Neuronal stem cell (in vitro differentiated cells): Measurements from ENCODE around the gene DAB2.
"Not testable (repeated sequence)": the region's sequence is repeated elsewhere in the genome, so short reads cannot be mapped to it uniquely, and the experiment has no call there.

Experiments used
- DNase-seq: peaks from one replicate; pipeline ENCODE4 v3.0.0-alpha.2; 2013; ENCODE audit warnings: low spot score
- H2AFZ ChIP-seq: one replicate; pipeline ENCODE4 v1.6.1; 2013; ENCODE audit warnings: mild to moderate bottlenecking, low read length, inconsistent platforms
- H2AK5ac ChIP-seq: 2 replicates; pipeline ENCODE4 v1.6.1; 2013; ENCODE audit warnings: low read depth, mild to moderate bottlenecking, inconsistent platforms, low read length, moderate library complexity, mixed read lengths
- H2BK120ac ChIP-seq: 2 replicates; pipeline ENCODE4 v1.6.1; 2013; ENCODE audit warnings: low read depth, mild to moderate bottlenecking, inconsistent platforms, low read length, moderate library complexity, mixed read lengths
- H2BK12ac ChIP-seq: one replicate; pipeline ENCODE4 v1.6.1; 2013; ENCODE audit warnings: low read length, inconsistent platforms
- H2BK15ac ChIP-seq: 2 replicates; pipeline ENCODE4 v1.6.1; 2013; ENCODE audit warnings: mild to moderate bottlenecking, low read length, inconsistent platforms, mixed read lengths
- H2BK5ac ChIP-seq: one replicate; pipeline ENCODE4 v1.6.1; 2013; ENCODE audit warnings: inconsistent platforms, mild to moderate bottlenecking, low read length, moderate library complexity
- H3K14ac ChIP-seq: one replicate; pipeline ENCODE4 v1.6.1; 2013; ENCODE audit warnings: low read length, inconsistent platforms
- H3K18ac ChIP-seq: 2 replicates; pipeline ENCODE4 v1.6.1; 2013; ENCODE audit warnings: low read length, inconsistent platforms
- H3K23ac ChIP-seq: 2 replicates; pipeline ENCODE4 v1.6.1; 2013; ENCODE audit warnings: low read depth, mild to moderate bottlenecking, mixed read lengths, low read length, inconsistent platforms; ENCODE audit not compliant: poor library complexity
- H3K27ac ChIP-seq: replicated peaks from 3 replicates; pipeline ENCODE4 v1.5.1; 2013; ENCODE audit warnings: low read length, inconsistent platforms
- H3K27me3 ChIP-seq, 3 experiments: 2 replicates each; pipeline ENCODE4 v1.6.1; 2013; ENCODE audit warnings: low read length in 3 of 3, mild to moderate bottlenecking in 2 of 3, inconsistent platforms in 1 of 3, low read depth in 1 of 3, mixed read lengths in 1 of 3, moderate library complexity in 1 of 3; ENCODE audit not compliant: control insufficient read depth in 3 of 3, insufficient read depth in 3 of 3
- H3K36me3 ChIP-seq, 2 donors: replicated peaks in 1 of 2; 2 replicates each; pipeline ENCODE4 v1.6.1; 2013; ENCODE audit warnings: low read length in 2 of 2; ENCODE audit not compliant: control insufficient read depth in 2 of 2, insufficient read depth in 2 of 2
- H3K4ac ChIP-seq: 2 replicates; pipeline ENCODE4 v1.6.1; 2013; ENCODE audit warnings: inconsistent platforms, mild to moderate bottlenecking, low read length, moderate library complexity
- H3K4me1 ChIP-seq, 2 donors: 1 replicate in 1 of 2; 2 replicates in 1 of 2; pipeline ENCODE4 v1.6.1; 2013; ENCODE audit warnings: low read length in 2 of 2, low read depth in 1 of 2; ENCODE audit not compliant: control insufficient read depth in 2 of 2, insufficient read depth in 1 of 2
- H3K4me2 ChIP-seq: one replicate; pipeline ENCODE4 v1.6.1; 2013; ENCODE audit warnings: mild to moderate bottlenecking, low read length, inconsistent platforms; ENCODE audit not compliant: insufficient read depth, poor library complexity, severe bottlenecking
- H3K4me3 ChIP-seq, 2 donors: 2 replicates each; pipeline ENCODE4 v1.5.1; 2013; ENCODE audit warnings: low read length in 2 of 2, mild to moderate bottlenecking in 2 of 2, inconsistent platforms in 1 of 2, moderate library complexity in 1 of 2
- H3K79me1 ChIP-seq: one replicate; pipeline ENCODE4 v1.6.1; 2013; ENCODE audit warnings: low read depth, mild to moderate bottlenecking, inconsistent platforms, low read length, moderate library complexity
- H3K9ac ChIP-seq: one replicate; pipeline ENCODE4 v1.6.1; 2013; ENCODE audit warnings: mild to moderate bottlenecking, low read depth, low read length, inconsistent platforms; ENCODE audit not compliant: poor library complexity
- H3K9me3 ChIP-seq, 2 donors: replicated peaks in 1 of 2; 2 replicates each; pipeline versions ENCODE3 to v1.6.1; 2013; ENCODE audit warnings: low read length in 2 of 2, mild to moderate bottlenecking in 2 of 2, inconsistent platforms in 1 of 2, low read depth in 1 of 2, mixed read lengths in 1 of 2, moderate library complexity in 1 of 2; ENCODE audit not compliant: control insufficient read depth in 2 of 2, insufficient read depth in 1 of 2
- H4K8ac ChIP-seq: one replicate; pipeline ENCODE4 v1.6.1; 2013; ENCODE audit warnings: low read depth, mild to moderate bottlenecking, inconsistent platforms, low read length, moderate library complexity
- H4K91ac ChIP-seq: one replicate; pipeline ENCODE4 v1.6.1; 2013; ENCODE audit warnings: low read length, low read depth, mild to moderate bottlenecking, inconsistent platforms; ENCODE audit not compliant: poor library complexity
- WGBS, 2 donors: extraction: QIAGEN DNeasy Blood & Tissue Kit; methylation state at CpG; one replicate each; pipeline ENCODE4 v1.1.7; 2013; ENCODE audit warnings: missing lambda C conversion rate in 2 of 2, mixed read lengths in 1 of 2; ENCODE audit not compliant: insufficient read length in 2 of 2, insufficient replicate concordance in 1 of 2; ENCODE audit errors: extremely low coverage in 2 of 2; 5-methylcytosine and 5-hydroxymethylcytosine counted together

The DAB2 gene

DNA sequence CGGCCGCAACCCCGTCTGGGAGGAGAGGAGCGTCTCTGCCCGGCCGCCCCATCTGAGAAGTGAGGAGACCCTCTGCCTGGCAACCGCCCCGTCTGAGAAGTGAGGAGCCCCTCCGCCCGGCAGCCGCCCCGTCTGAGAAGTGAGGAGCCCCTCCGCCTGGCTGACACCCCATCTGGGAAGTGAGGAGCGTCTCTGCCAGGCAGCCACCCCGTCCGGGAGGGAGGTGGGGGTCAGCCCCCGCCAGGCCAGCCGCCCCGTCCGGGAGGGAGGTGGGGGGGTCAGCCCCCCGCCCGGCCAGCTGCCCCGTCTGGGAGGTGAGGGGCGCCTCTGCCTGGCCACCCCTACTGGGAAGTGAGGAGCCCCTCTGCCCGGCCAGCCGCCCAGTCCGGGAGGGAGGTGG, 90.5 kb downstream of the DAB2 start:
- H2BK120ac ChIP-seq, H2BK15ac ChIP-seq, H4K91ac ChIP-seq, H3K4me3 ChIP-seq, H3K14ac ChIP-seq, H3K27me3 ChIP-seq, H3K79me1 ChIP-seq, H3K36me3 ChIP-seq, H3K18ac ChIP-seq, H3K4me2 ChIP-seq, H3K23ac ChIP-seq, DNase-seq, H2AFZ ChIP-seq, H3K4ac ChIP-seq, H2BK5ac ChIP-seq, H3K4me1 ChIP-seq, H2BK12ac ChIP-seq, H3K9ac ChIP-seq, H4K8ac ChIP-seq, H3K9me3 ChIP-seq, H2AK5ac ChIP-seq, H3K27ac ChIP-seq: not testable (repeated sequence)
- WGBS, 2 donors: no CpG with 5 or more reads among the region's 27 CpGs

DNA sequence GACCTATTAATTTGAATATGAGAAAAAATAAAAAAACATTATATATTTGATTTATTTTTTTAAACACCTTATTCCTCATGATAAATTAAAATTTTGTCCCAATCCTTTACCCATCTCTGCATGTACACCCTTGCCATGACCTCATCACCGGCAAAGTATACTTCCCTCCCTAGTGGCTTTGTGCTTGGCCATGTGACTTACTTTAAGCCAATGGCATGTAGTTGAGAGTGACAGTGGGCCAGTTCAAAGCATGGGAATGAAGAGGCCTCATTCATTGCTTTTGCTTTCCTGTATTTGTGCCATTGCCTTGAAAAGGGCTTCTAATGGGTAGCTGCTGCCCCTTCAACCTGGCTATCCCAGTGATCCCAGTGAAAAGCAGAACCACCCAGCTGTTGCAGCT, 91.7 kb downstream of the DAB2 start:
- Histone ChIP-seq H3K4me1 (no peaks in the 10 kb centered on the region), H2AK5ac (no peak overlapping the region), H2AFZ (no peak overlapping the region), H3K23ac (no peak overlapping the region), H3K4me2 (no peak overlapping the region), H3K9me3 (peaks cover 0 to 4% of the 10 kb centered on the region in 2 donors), H3K27ac (no peak overlapping the region), H4K91ac (no peak overlapping the region), H3K79me1 (no peaks in the 10 kb centered on the region), H2BK15ac (no peak overlapping the region), H3K9ac (no peak overlapping the region), H2BK5ac (no peak overlapping the region), H3K14ac (no peak overlapping the region), H3K36me3 (no peaks in the 10 kb centered on the region), H3K27me3 (no peaks in the 10 kb centered on the region), H2BK120ac (no peak overlapping the region), H4K8ac (no peak overlapping the region), H2BK12ac (no peak overlapping the region), H3K4me3 (no peak overlapping the region), H3K4ac (no peak overlapping the region), H3K18ac (no peak overlapping the region)
- WGBS, 2 donors: no CpG with 5 or more reads among the region's 1 CpG
- DNase-seq: no peak

DNA sequence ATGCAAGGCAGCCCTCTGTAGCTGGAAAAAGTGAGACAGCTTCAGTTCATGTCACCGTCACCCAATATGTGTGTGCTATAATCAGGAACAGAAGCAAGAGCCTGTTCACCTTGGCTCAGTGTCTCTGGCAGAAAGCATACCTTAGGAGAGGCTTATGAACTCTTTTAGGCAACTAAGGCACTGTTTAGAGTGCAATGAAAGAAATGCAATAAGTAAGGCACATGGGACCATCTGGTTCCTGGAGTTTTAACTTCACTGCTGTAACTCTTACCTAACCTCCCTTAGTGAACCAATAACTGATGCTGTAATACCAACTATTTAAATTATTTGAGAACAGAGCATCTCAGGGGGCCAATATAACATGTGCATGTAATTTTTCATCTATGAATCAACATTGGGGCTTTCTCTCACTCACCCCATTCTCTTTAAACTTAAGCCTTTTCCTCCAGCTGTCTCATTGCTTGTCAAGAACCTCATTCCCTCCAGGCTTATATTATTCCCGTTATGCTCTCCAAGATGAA, 92.9 kb downstream of the DAB2 start:
- Histone ChIP-seq H3K4me1 (no peaks in the 10 kb centered on the region), H2BK12ac (no peak overlapping the region), H3K4me2 (no peak overlapping the region), H2BK5ac (no peak overlapping the region), H3K14ac (no peak overlapping the region), H3K9me3 (peaks cover 0 to 4% of the 10 kb centered on the region in 2 donors), H2BK120ac (no peak overlapping the region), H3K9ac (no peak overlapping the region), H4K91ac (no peak overlapping the region), H2AK5ac (no peak overlapping the region), H3K36me3 (no peaks in the 10 kb centered on the region), H3K27me3 (no peaks in the 10 kb centered on the region), H3K4ac (no peak overlapping the region), H3K4me3 (no peak overlapping the region), H2AFZ (no peak overlapping the region), H3K23ac (no peak overlapping the region), H3K27ac (no peak overlapping the region), H2BK15ac (no peak overlapping the region), H4K8ac (no peak overlapping the region), H3K79me1 (no peaks in the 10 kb centered on the region), H3K18ac (no peak overlapping the region)
- no peak for DNase-seq
- no CpG with 5 or more reads among the region's 2 CpGs for WGBS, 2 donors

DNA sequence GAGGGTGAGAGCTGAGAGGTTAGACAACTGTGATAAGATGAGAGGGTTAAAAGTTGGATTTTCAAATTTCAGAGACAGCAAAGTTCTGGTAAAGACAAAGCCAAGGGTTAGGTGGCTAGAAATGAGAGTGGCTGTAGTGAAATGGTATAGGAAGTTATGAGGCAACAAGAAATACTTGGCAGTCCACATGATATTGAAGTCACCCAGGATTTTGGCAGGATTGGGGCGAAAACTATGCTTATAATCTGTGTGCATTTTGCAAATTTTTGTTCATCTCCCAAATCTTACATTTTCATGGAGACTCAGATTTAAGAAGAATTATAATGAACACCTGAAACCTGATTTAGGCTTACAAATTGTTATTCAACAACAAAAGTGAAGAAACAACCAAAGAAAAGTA, 96.0 kb downstream of the DAB2 start:
- H3K27ac ChIP-seq: no peak overlapping the region
- H3K9ac ChIP-seq: no peak overlapping the region
- H4K91ac ChIP-seq: no peak overlapping the region
- no peak overlapping the region for H3K4ac ChIP-seq
- no peak overlapping the region for H4K8ac ChIP-seq
- H2BK5ac ChIP-seq: no peak overlapping the region
- no peak overlapping the region for H3K23ac ChIP-seq
- DNase-seq: no peak
- H3K79me1 ChIP-seq: no peaks in the 10 kb centered on the region
- H2AFZ ChIP-seq: no peak overlapping the region
- H3K14ac ChIP-seq: no peak overlapping the region
- no peak overlapping the region for H3K4me2 ChIP-seq
- H2BK15ac ChIP-seq: no peak overlapping the region
- WGBS, 2 donors: no CpG with 5 or more reads among the region's 1 CpG
- H3K4me3 ChIP-seq: no peak overlapping the region
- H3K27me3 ChIP-seq: no peaks in the 10 kb centered on the region
- no peak overlapping the region for H2BK120ac ChIP-seq
- H3K4me1 ChIP-seq: no peaks in the 10 kb centered on the region
- no peak overlapping the region for H2AK5ac ChIP-seq
- peaks cover 0 to 4% of the 10 kb centered on the region in 2 donors for H3K9me3 ChIP-seq
- no peak overlapping the region for H3K18ac ChIP-seq
- no peak overlapping the region for H2BK12ac ChIP-seq
- no peaks in the 10 kb centered on the region for H3K36me3 ChIP-seq
